HCT116 (cell line): ENCODE data around the gene UBXN2A. TPM values are rescaled to one million over a fixed set of nuclear protein-coding genes. Genes with fewer than 3 reads are reported as not detected.

Experiments used
- ATAC-seq: fragments of 200-7000 bp; cut with Tn5 transposase; 2 replicates; pipeline ENCODE4 v1.9.1; 2020; ENCODE audit warnings: mild to moderate bottlenecking, moderate library complexity
- BruUV-seq: library from RNA; stranded (reverse); fragments of 400-500 nt; replicated peaks from 2 replicates; lab custom pipeline; 2021; lab: Mats Ljungman, UMichigan
- CTCF ChIA-PET: fragments of 300-600 bp; sonication (Branson Sonifier 250); formaldehyde crosslinking; loops from one replicate; lab custom pipeline; 2021; ENCODE audit warnings: antibody characterized with exemption; lab: Charles Lee
- POLR2A ChIA-PET: fragments of 300-600, 350-600 bp; sonication (Branson Sonifier 250); formaldehyde crosslinking; loops from one replicate; lab custom pipeline; 2021; ENCODE audit warnings: antibody characterized with exemption; lab: Charles Lee
- RAD21 ChIA-PET, 2 experiments: fragments of 300-600 bp; sonication (Branson Sonifier 250); formaldehyde crosslinking; loops; one replicate each; lab custom pipeline; 2023; ENCODE audit warnings: low total read pairs in 2 of 2; ENCODE audit not compliant: uncharacterized antibody in 2 of 2, unreplicated experiment in 2 of 2, low non-redundant PET in 1 of 2; lab: Charles Lee
- DNase-seq: peaks from one replicate; pipeline ENCODE4 v3.0.0-alpha.2; 2010; ENCODE audit warnings: low read depth, low spot score
- H2AFZ ChIP-seq: fragments of 200-600 bp; shearing (Covaris generic), sonication (generic); 2 replicates; pipeline ENCODE4 v1.6.1; 2017; ENCODE audit warnings: low read depth, mixed run types, mixed read lengths, antibody characterized with exemption, low read length; ENCODE audit not compliant: poor library complexity, severe bottlenecking
- H3K27ac ChIP-seq: 2 replicates; pipeline ENCODE4 v1.5.1; 2012; ENCODE audit warnings: low read depth, low read length
- H3K27me3 ChIP-seq: fragments of 200-600 bp; sonication (generic); 2 replicates; pipeline ENCODE4 v1.6.1; 2016; ENCODE audit warnings: mixed run types, low read length, mixed read lengths; ENCODE audit not compliant: insufficient read depth
- H3K36me3 ChIP-seq, 2 experiments: fragments of 200-500 bp in 1 of 2; fragments of 200-600 bp in 1 of 2; sonication (Bioruptor generic) in 1 of 2; sonication (generic) in 1 of 2; 2 replicates each; pipeline versions ENCODE4 v1.5.1 to v1.6.1; 2014 to 2016; ENCODE audit warnings: low read length in 2 of 2, inconsistent platforms in 1 of 2, mixed read lengths in 1 of 2, mixed run types in 1 of 2; ENCODE audit not compliant: insufficient read depth in 2 of 2, control insufficient read depth in 1 of 2
- H3K4me1 ChIP-seq, 2 experiments: fragments of 200-600 bp in 1 of 2; sonication (generic) in 1 of 2; 2 replicates each; pipeline versions ENCODE4 v1.5.1 to v1.6.1; 2012 to 2017; ENCODE audit warnings: low read length in 2 of 2, inconsistent platforms in 1 of 2, mild to moderate bottlenecking in 1 of 2, mixed read lengths in 1 of 2, mixed run types in 1 of 2, moderate library complexity in 1 of 2; ENCODE audit not compliant: insufficient read depth in 2 of 2, control insufficient read depth in 1 of 2
- H3K4me2 ChIP-seq: fragments of 200-600 bp; sonication (generic); 2 replicates; pipeline ENCODE4 v1.6.1; 2017; ENCODE audit warnings: mixed run types, low read length, mixed read lengths
- H3K4me3 ChIP-seq, 2 experiments: fragments of 200-600 bp in 1 of 2; sonication (generic) in 1 of 2; replicated peaks in 1 of 2; 2 replicates each; pipeline ENCODE4 v1.5.1; 2011 to 2016; ENCODE audit warnings: low read length in 2 of 2, control low read depth in 1 of 2, low read depth in 1 of 2, mild to moderate bottlenecking in 1 of 2, mixed read lengths in 1 of 2, mixed run types in 1 of 2
- H3K79me2 ChIP-seq: fragments of 200-600 bp; sonication (generic); 2 replicates; pipeline ENCODE4 v1.6.1; 2017; ENCODE audit warnings: mild to moderate bottlenecking, mixed run types, low read length, moderate library complexity, mixed read lengths; ENCODE audit not compliant: insufficient read depth
- H3K9ac ChIP-seq: fragments of 200-600 bp; sonication (generic); 2 replicates; pipeline ENCODE4 v1.6.1; 2016; ENCODE audit warnings: low read length, mixed read lengths
- H3K9me2 ChIP-seq: fragments of 200-600 bp; sonication (generic), shearing (Covaris generic); 2 replicates; pipeline ENCODE4 v1.6.1; 2017; ENCODE audit warnings: mixed run types, mild to moderate bottlenecking, moderate library complexity; ENCODE audit not compliant: insufficient read depth
- H3K9me3 ChIP-seq, 2 experiments: fragments of 200-500 bp in 1 of 2; fragments of 200-600 bp in 1 of 2; sonication (Bioruptor generic) in 1 of 2; sonication (generic) in 1 of 2; 2 replicates each; pipeline ENCODE4 v1.6.1; 2014 to 2017; ENCODE audit warnings: low read length in 2 of 2, mixed read lengths in 2 of 2, inconsistent platforms in 1 of 2, low read depth in 1 of 2, mild to moderate bottlenecking in 1 of 2, mixed run types in 1 of 2, moderate library complexity in 1 of 2; ENCODE audit not compliant: control insufficient read depth in 1 of 2, insufficient read depth in 1 of 2
- H4K20me1 ChIP-seq: fragments of 200-600 bp; sonication (generic), shearing (Covaris generic); 2 replicates; pipeline ENCODE4 v1.6.1; 2017; ENCODE audit warnings: mixed run types, mild to moderate bottlenecking, moderate library complexity; ENCODE audit not compliant: insufficient read depth
- ATF3 ChIP-seq: IDR thresholded peaks from 2 replicates; pipeline ENCODE4 v1.6.1; 2012
- CEBPB ChIP-seq: IDR thresholded peaks from 2 replicates; pipeline ENCODE4 v1.6.1; 2012; ENCODE audit warnings: low read depth
- EZH2phosphoT487 ChIP-seq: fragments of 200-600 bp; IDR thresholded peaks from 2 replicates; pipeline ENCODE4 v1.6.1; 2018; ENCODE audit warnings: antibody characterized with exemption, borderline replicate concordance
- JUND ChIP-seq: IDR thresholded peaks from 2 replicates; pipeline ENCODE4 v1.6.1; 2012
- POLR2A ChIP-seq: IDR thresholded peaks from 2 replicates; pipeline ENCODE4 v1.7.0; 2011; ENCODE audit warnings: borderline replicate concordance; ENCODE audit not compliant: insufficient read depth, insufficient read length; ENCODE audit errors: extremely low read depth
- POLR2AphosphoS5 ChIP-seq: IDR thresholded peaks from 2 replicates; pipeline ENCODE4 v1.6.1; 2011; ENCODE audit warnings: mild to moderate bottlenecking, low read depth, low read length, moderate library complexity
- SIN3A ChIP-seq: IDR thresholded peaks from 2 replicates; pipeline ENCODE4 v1.6.1; 2012; ENCODE audit warnings: low read depth
- SP1 ChIP-seq: IDR thresholded peaks from 2 replicates; pipeline ENCODE4 v1.6.1; 2012; ENCODE audit warnings: low read depth
- SRF ChIP-seq: IDR thresholded peaks from 2 replicates; pipeline ENCODE4 v1.6.1; 2012; ENCODE audit warnings: low read depth
- TCF7L2 ChIP-seq: IDR thresholded peaks from 2 replicates; pipeline ENCODE4 v1.7.0; 2011; ENCODE audit warnings: borderline replicate concordance, inconsistent platforms; ENCODE audit not compliant: insufficient read depth, insufficient read length; ENCODE audit errors: extremely low read depth
- YY1 ChIP-seq: IDR thresholded peaks from 2 replicates; pipeline ENCODE4 v1.6.1; 2011; ENCODE audit warnings: low read length, low read depth, moderate library complexity, mild to moderate bottlenecking; ENCODE audit not compliant: insufficient replicate concordance; ENCODE audit errors: extremely low read depth
- ZNF274 ChIP-seq: fragments of 200-500 bp; sonication (Bioruptor generic); IDR thresholded peaks from 2 replicates; pipeline ENCODE4 v1.6.1; 2014; ENCODE audit warnings: mild to moderate bottlenecking, low read depth, low read length, inconsistent platforms
- intact Hi-C: fragments of 100-400 bp; cut with micrococcal nuclease; formaldehyde crosslinking; loops from 2 replicates; pipeline ENCODE4 v1.10.0; 2022
- total RNA-seq: library from RNA; stranded (reverse); gene quantifications from one replicate; pipeline ENCODE4 v1.2.1, GENCODE V29; 2021; ENCODE audit not compliant: unreplicated experiment
- TF ChIP-seq, protein P1 (sequence below): IDR thresholded peaks from 2 replicates; pipeline ENCODE4 v1.6.1; 2011; ENCODE audit warnings: mild to moderate bottlenecking, low read length, moderate library complexity; ENCODE audit not compliant: insufficient replicate concordance; ENCODE audit errors: extremely low read depth
- TF ChIP-seq, protein P2 (sequence below): IDR thresholded peaks from 2 replicates; pipeline ENCODE4 v1.6.1; 2012
- TF ChIP-seq, protein P3 (sequence below), 3 experiments: fragments of 200-600 bp in 1 of 3; sonication (generic) in 1 of 3; IDR thresholded peaks in 2 of 3; conservative IDR thresholded peaks in 1 of 3; 2 replicates each; pipeline ENCODE4 v1.5.1; 2012 to 2017; ENCODE audit warnings: low read depth in 2 of 3, low read length in 2 of 3, antibody characterized with exemption in 1 of 3, borderline replicate concordance in 1 of 3, control low read depth in 1 of 3, mild to moderate bottlenecking in 1 of 3, mixed read lengths in 1 of 3, mixed run types in 1 of 3, moderate library complexity in 1 of 3; ENCODE audit not compliant: insufficient read depth in 1 of 3

Gene UBXN2A
- total RNA-seq, 1 experiment from 2014 or later, result 14.1 TPM

DNA sequence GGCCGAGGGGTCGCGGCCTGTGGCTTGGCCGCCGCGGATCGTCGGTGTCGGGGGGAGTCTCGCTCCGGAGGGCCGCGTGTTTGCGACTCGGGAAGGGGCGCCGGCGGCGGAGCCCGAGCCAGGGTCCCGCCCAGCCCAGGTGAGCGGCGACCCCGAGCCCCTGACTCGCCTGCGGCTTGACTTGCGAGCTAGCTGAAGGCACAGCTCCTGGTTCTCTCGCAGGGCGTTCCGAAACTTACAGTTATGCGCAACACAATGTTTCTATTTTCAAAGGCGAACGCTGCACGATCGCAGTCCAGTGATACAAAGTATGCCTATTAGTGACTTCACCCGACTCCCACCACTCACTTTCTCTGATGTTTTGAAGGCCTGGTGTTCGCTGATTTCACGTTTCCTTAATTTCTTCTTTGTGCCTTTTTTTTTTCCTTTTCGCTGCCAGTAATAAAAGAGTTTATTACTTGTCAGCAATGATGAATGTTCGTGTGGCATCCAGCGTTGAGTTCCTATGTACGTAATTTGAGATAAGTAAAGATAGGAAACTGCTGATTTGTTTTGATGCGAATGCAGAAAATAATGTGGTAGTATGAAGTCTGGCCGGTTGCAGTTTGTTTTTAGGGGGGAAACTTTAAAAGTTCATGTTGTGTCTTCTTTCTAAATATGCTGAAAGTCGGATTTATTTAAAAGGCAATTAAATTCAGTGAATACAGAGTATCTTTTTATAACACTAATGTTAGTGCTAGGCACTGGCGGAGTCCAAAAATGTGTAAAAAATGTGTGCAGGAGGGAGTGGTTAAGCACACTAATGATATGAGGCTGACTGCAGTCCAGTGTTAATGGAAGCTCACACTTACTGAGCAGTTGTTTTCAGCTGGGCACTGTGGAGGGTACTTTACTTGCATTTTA, 706 bp downstream of the UBXN2A start (continued):
- TF ChIP-seq SIN3A (peak; percentile 15; the same call in 1 of the 2 replicates), POLR2A (no peak), CEBPB (no peak), TCF7L2 (no peak), EZH2phosphoT487 (no peak), ATF3 (no peak), ZNF274 (no peak), POLR2AphosphoS5 (no peak)
- TF ChIP-seq, protein P1, sequence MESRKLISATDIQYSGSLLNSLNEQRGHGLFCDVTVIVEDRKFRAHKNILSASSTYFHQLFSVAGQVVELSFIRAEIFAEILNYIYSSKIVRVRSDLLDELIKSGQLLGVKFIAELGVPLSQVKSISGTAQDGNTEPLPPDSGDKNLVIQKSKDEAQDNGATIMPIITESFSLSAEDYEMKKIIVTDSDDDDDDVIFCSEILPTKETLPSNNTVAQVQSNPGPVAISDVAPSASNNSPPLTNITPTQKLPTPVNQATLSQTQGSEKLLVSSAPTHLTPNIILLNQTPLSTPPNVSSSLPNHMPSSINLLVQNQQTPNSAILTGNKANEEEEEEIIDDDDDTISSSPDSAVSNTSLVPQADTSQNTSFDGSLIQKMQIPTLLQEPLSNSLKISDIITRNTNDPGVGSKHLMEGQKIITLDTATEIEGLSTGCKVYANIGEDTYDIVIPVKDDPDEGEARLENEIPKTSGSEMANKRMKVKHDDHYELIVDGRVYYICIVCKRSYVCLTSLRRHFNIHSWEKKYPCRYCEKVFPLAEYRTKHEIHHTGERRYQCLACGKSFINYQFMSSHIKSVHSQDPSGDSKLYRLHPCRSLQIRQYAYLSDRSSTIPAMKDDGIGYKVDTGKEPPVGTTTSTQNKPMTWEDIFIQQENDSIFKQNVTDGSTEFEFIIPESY, result no peak
- TF ChIP-seq, protein P2, sequence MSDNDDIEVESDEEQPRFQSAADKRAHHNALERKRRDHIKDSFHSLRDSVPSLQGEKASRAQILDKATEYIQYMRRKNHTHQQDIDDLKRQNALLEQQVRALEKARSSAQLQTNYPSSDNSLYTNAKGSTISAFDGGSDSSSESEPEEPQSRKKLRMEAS, result peak; percentile 43; the same call in 1 of the 2 replicates
- TF ChIP-seq, all 23 proteins: peak for 4

DNA sequence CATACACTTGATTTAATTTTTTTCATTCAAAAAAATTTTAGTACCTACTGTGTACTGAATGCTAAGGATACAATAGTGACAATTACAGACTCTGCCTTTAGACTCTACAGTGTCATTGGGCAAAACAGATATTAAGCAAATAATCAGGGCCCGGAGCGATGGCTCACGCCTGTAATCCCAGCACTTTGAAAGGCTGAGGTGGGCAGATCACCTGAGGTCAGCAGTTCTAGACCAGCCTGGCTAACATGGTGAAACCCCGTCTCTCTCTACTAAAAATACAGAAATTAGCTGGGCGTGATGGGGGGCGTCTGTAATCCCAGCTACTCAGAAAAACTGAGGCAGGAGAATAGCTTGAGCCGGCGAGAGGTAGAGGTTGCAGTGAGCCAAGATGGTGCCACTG, 1.4 kb downstream of the UBXN2A start:
- peaks cover 4 to 33% of the 10 kb centered on the region in 2 experiments; a peak in 3 of 4 replicates for H3K4me1 ChIP-seq
- no peaks in the 10 kb centered on the region for H4K20me1 ChIP-seq
- ChIA-PET CTCF (interaction anchor here (1.9 kb wide), 1 partner anchor 15 kb away, joined by 6 read pairs; the partner anchor contains the start of gene ATAD2B), RAD21 (interaction anchor here in 1 of 2 experiments (0.5 kb wide), 1 partner anchor 165 kb away, joined by 4 read pairs; no protein-coding TSS in a partner anchor), POLR2A (no interaction called here)
- intact Hi-C loops, result loop anchor here (5.0 kb wide), 1 partner anchor 136 kb away; the partner anchor contains the start of gene SF3B6
- no peaks in the 10 kb centered on the region for H3K9me2 ChIP-seq
- H2AFZ ChIP-seq, result no peak overlapping the region
- H3K79me2 ChIP-seq, result peaks cover 44% of the 10 kb centered on the region
- no peak for ATAC-seq
- no peak overlapping the region for H3K27ac ChIP-seq
- peak overlapping the region; percentile 61 to 75; a peak in 3 of 4 replicates for H3K4me3 ChIP-seq
- TF ChIP-seq YY1 (no peak), JUND (no peak), SP1 (no peak), CEBPB (no peak), POLR2AphosphoS5 (no peak), SRF (no peak)
- TF ChIP-seq, protein P3, sequence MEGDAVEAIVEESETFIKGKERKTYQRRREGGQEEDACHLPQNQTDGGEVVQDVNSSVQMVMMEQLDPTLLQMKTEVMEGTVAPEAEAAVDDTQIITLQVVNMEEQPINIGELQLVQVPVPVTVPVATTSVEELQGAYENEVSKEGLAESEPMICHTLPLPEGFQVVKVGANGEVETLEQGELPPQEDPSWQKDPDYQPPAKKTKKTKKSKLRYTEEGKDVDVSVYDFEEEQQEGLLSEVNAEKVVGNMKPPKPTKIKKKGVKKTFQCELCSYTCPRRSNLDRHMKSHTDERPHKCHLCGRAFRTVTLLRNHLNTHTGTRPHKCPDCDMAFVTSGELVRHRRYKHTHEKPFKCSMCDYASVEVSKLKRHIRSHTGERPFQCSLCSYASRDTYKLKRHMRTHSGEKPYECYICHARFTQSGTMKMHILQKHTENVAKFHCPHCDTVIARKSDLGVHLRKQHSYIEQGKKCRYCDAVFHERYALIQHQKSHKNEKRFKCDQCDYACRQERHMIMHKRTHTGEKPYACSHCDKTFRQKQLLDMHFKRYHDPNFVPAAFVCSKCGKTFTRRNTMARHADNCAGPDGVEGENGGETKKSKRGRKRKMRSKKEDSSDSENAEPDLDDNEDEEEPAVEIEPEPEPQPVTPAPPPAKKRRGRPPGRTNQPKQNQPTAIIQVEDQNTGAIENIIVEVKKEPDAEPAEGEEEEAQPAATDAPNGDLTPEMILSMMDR (IDR thresholded peaks at IDR 0.05 in 2 of 3, conservative IDR thresholded peaks at IDR 0.05 in 1 of 3; ENCODE audit: borderline replicate concordance in 1 of 3, insufficient read depth in 1 of 3, low read depth in 2 of 3, low read length in 2 of 3), result no peak
- H3K36me3 ChIP-seq, result no peaks in the 10 kb centered on the region
- peak overlapping the region; percentile 82 for H3K4me2 ChIP-seq
- no peaks in the 10 kb centered on the region for H3K27me3 ChIP-seq
- H3K9ac ChIP-seq, result no peak overlapping the region; the same call in 1 of the 2 replicates
- no peak for DNase-seq
- H3K9me3 ChIP-seq, result no peaks in the 10 kb centered on the region
- BruUV-seq, result no TSS peak
